ENCODE measurements around the gene RBM42.

Gene RBM42

GRCh38 chr19:35621708-35622107, 7.1 kb upstream of the RBM42 start:
- DNase-seq = no peak

- no peak for DNase-seq
Observed at GRCh38 chr19:35622750-35623149, 6.1 kb upstream of the RBM42 start.

- DNase-seq = no peak
Observed at GRCh38 chr19:35623327-35624010, 5.4 kb upstream of the RBM42 start.

GRCh38 chr19:35628264-35628564, 622 bp upstream of the RBM42 start:
- no peak for DNase-seq

GRCh38 chr19:35629332-35629633, 447 bp downstream of the RBM42 start:
- no peak for DNase-seq

GRCh38 chr19:35633727-35634440, 5.0 kb downstream of the RBM42 start:
- no peak for DNase-seq

GRCh38 chr19:35636651-35637050, 7.8 kb downstream of the RBM42 start:
- no peak for DNase-seq

- no peak for DNase-seq
Observed at GRCh38 chr19:35637165-35637564, 8.3 kb downstream of the RBM42 start.

GRCh38 chr19:35639321-35639639, 10.4 kb downstream of the RBM42 start:
- DNase-seq = no peak

- DNase-seq = no peak
Observed at GRCh38 chr19:35639863-35640262, 11.0 kb downstream of the RBM42 start.

GRCh38 chr19:35641515-35642151, 12.8 kb downstream of the RBM42 start, which contains the start of gene ETV2:
TSS of gene ETV2 (plus strand) at chr19:35641745. CDS start at chr19:35642461, 716 bp downstream.
- peak in 2 of 5 donors; percentile 32 to 48 for DNase-seq

- no peak for DNase-seq
Observed at GRCh38 chr19:35642312-35642711, 13.5 kb downstream of the RBM42 start.

GRCh38 chr19:35642798-35643254, 14.0 kb downstream of the RBM42 start:
- DNase-seq = no peak

- peak; percentile 65 to 88 (median 75) for DNase-seq
Observed at GRCh38 chr19:35643255-35644205, 14.7 kb downstream of the RBM42 start.

GRCh38 chr19:35644206-35644986, 15.6 kb downstream of the RBM42 start:
- DNase-seq = peak; percentile 93 to 99 (median 95)

- DNase-seq = peak; percentile 49 to 79 (median 66)
Observed at GRCh38 chr19:35644987-35645679, 16.3 kb downstream of the RBM42 start.

GRCh38 chr19:35645680-35646511, 17.1 kb downstream of the RBM42 start:
- no peak for DNase-seq

GRCh38 chr19:35648017-35648961, 19.5 kb downstream of the RBM42 start, which contains the start of gene COX6B1:
TSS of gene COX6B1 (plus strand) at chr19:35648323. CDS start at chr19:35651244, 2,921 bp downstream.
- peak; percentile 83 to 98 (median 91) for DNase-seq

GRCh38 chr19:35650581-35650980, 21.7 kb downstream of the RBM42 start:
- no peak for DNase-seq
